WTC11 (cell line): ENCODE results near the gene PHRF1. TPM values are rescaled to one million over a fixed set of nuclear protein-coding genes. Genes with fewer than 3 reads are reported as not detected.

ENCODE experiments used
- AFF4 ChIP-seq: sonication (generic); formaldehyde crosslinking; IDR thresholded peaks from 2 replicates; pipeline ENCODE4 v1.8.1; 2023; ENCODE audit warnings: mild to moderate bottlenecking, missing genetic modification reagents, borderline replicate concordance
- CREB1 ChIP-seq: sonication (generic); formaldehyde crosslinking; IDR thresholded peaks from 2 replicates; pipeline ENCODE4 v1.8.0; 2023; ENCODE audit warnings: mild to moderate bottlenecking, missing genetic modification reagents
- E2F1 ChIP-seq: sonication (generic); formaldehyde crosslinking; IDR thresholded peaks from 2 replicates; pipeline ENCODE4 v1.8.0; 2022; ENCODE audit warnings: mild to moderate bottlenecking, missing genetic modification reagents
- E2F5 ChIP-seq: sonication (generic); formaldehyde crosslinking; IDR thresholded peaks from 2 replicates; pipeline ENCODE4 v1.8.1; 2022; ENCODE audit warnings: mild to moderate bottlenecking, moderate library complexity, missing genetic modification reagents
- ESRRA ChIP-seq: sonication (generic); formaldehyde crosslinking; IDR thresholded peaks from 2 replicates; pipeline ENCODE4 v1.8.1; 2022; ENCODE audit warnings: mild to moderate bottlenecking, missing genetic modification reagents, borderline replicate concordance
- FOXP4 ChIP-seq: sonication (generic); formaldehyde crosslinking; IDR thresholded peaks from 2 replicates; pipeline ENCODE4 v1.8.0; 2022; ENCODE audit warnings: mild to moderate bottlenecking, missing genetic modification reagents
- HMGA2 ChIP-seq: fragments of 250-450 bp; sonication (Bioruptor Pico); IDR thresholded peaks from 2 replicates; pipeline ENCODE4 v1.4.0; 2021; ENCODE audit warnings: mild to moderate bottlenecking, moderate library complexity
- IRF2 ChIP-seq: sonication (generic); formaldehyde crosslinking; IDR thresholded peaks from 2 replicates; pipeline ENCODE4 v1.8.0; 2022; ENCODE audit warnings: low read depth, missing genetic modification reagents, borderline replicate concordance
- JAZF1 ChIP-seq: fragments of 250-450 bp; sonication (Bioruptor Pico); IDR thresholded peaks from 2 replicates; pipeline ENCODE4 v1.9.0; 2021; ENCODE audit warnings: moderate library complexity, mild to moderate bottlenecking, inconsistent platforms
- JUN ChIP-seq: sonication (generic); formaldehyde crosslinking; IDR thresholded peaks from 2 replicates; pipeline ENCODE4 v1.8.0; 2023; ENCODE audit warnings: mild to moderate bottlenecking, missing genetic modification reagents
- KAT7 ChIP-seq: sonication (generic); formaldehyde crosslinking; IDR thresholded peaks from 2 replicates; pipeline ENCODE4 v1.8.1; 2023; ENCODE audit warnings: missing genetic modification reagents, mild to moderate bottlenecking, borderline replicate concordance
- NFATC4 ChIP-seq: fragments of 250-450 bp; sonication (Bioruptor Pico); IDR thresholded peaks from 2 replicates; pipeline ENCODE4 v1.9.0; 2021; ENCODE audit warnings: mild to moderate bottlenecking
- NFE2L1 ChIP-seq: sonication (generic); formaldehyde crosslinking; IDR thresholded peaks from 2 replicates; pipeline ENCODE4 v1.8.1; 2023; ENCODE audit warnings: missing genetic modification reagents
- NFYB ChIP-seq: sonication (generic); formaldehyde crosslinking; conservative IDR thresholded peaks from 2 replicates; pipeline ENCODE4 v1.8.0; 2022; ENCODE audit warnings: low read depth, missing genetic modification reagents
- NR1H2 ChIP-seq: sonication (generic); formaldehyde crosslinking; IDR thresholded peaks from 2 replicates; pipeline ENCODE4 v1.9.0; 2021; ENCODE audit warnings: mild to moderate bottlenecking, moderate library complexity, missing genetic modification reagents
- OVOL2 ChIP-seq: fragments of 250-450 bp; sonication (Bioruptor Pico); IDR thresholded peaks from 2 replicates; pipeline ENCODE4 v1.9.0; 2021; ENCODE audit warnings: mild to moderate bottlenecking, borderline replicate concordance
- SP1 ChIP-seq: sonication (generic); formaldehyde crosslinking; conservative IDR thresholded peaks from 2 replicates; pipeline ENCODE4 v1.8.1; 2022; ENCODE audit warnings: missing genetic modification reagents
- TEAD1 ChIP-seq: sonication (generic); formaldehyde crosslinking; IDR thresholded peaks from 2 replicates; pipeline ENCODE4 v1.8.0; 2022; ENCODE audit warnings: mild to moderate bottlenecking, missing genetic modification reagents
- TEAD4 ChIP-seq: sonication (generic); formaldehyde crosslinking; IDR thresholded peaks from 2 replicates; pipeline ENCODE4 v1.8.0; 2022; ENCODE audit warnings: mild to moderate bottlenecking, missing genetic modification reagents
- ZNF138 ChIP-seq: sonication (generic); formaldehyde crosslinking; conservative IDR thresholded peaks from 2 replicates; pipeline ENCODE4 v1.8.1; 2022; ENCODE audit warnings: mild to moderate bottlenecking, moderate library complexity, missing genetic modification reagents
- ZNF396 ChIP-seq: fragments of 250-450 bp; sonication (Bioruptor Pico); IDR thresholded peaks from 2 replicates; pipeline ENCODE4 v1.8.0; 2021; ENCODE audit warnings: mild to moderate bottlenecking, moderate library complexity, borderline replicate concordance
- ZNF416 ChIP-seq: fragments of 250-450 bp; sonication (Bioruptor Pico); IDR thresholded peaks from 2 replicates; pipeline ENCODE4 v1.9.0; 2021; ENCODE audit warnings: mild to moderate bottlenecking, inconsistent platforms
- ZNF423 ChIP-seq: fragments of 250-450 bp; sonication (Bioruptor Pico); IDR thresholded peaks from 2 replicates; pipeline ENCODE4 v2.1.2; 2022; ENCODE audit warnings: mild to moderate bottlenecking, moderate library complexity
- total RNA-seq: library from RNA; stranded (reverse); gene quantifications from 3 replicates; pipeline ENCODE4 v1.2.3, GENCODE V29; 2021
- TF ChIP-seq, protein P1 (sequence below): sonication (generic); formaldehyde crosslinking; conservative IDR thresholded peaks from 2 replicates; pipeline ENCODE4 v1.8.1; 2022; ENCODE audit warnings: mild to moderate bottlenecking, missing genetic modification reagents
- TF ChIP-seq, protein P2 (sequence below): sonication (generic); formaldehyde crosslinking; IDR thresholded peaks from 2 replicates; pipeline ENCODE4 v1.8.0; 2023; ENCODE audit warnings: missing genetic modification reagents
- TF ChIP-seq, protein P3 (sequence below): sonication (generic); formaldehyde crosslinking; IDR thresholded peaks from 2 replicates; pipeline ENCODE4 v1.8.0; 2022; ENCODE audit warnings: mild to moderate bottlenecking, missing genetic modification reagents
- TF ChIP-seq, protein P4 (sequence below): sonication (generic); formaldehyde crosslinking; IDR thresholded peaks from 2 replicates; pipeline ENCODE4 v1.8.1; 2023; ENCODE audit warnings: mild to moderate bottlenecking, missing genetic modification reagents, moderate library complexity

PHRF1 gene
- total RNA-seq, 1 experiment from 2014 or later: 46.9 TPM

DNA sequence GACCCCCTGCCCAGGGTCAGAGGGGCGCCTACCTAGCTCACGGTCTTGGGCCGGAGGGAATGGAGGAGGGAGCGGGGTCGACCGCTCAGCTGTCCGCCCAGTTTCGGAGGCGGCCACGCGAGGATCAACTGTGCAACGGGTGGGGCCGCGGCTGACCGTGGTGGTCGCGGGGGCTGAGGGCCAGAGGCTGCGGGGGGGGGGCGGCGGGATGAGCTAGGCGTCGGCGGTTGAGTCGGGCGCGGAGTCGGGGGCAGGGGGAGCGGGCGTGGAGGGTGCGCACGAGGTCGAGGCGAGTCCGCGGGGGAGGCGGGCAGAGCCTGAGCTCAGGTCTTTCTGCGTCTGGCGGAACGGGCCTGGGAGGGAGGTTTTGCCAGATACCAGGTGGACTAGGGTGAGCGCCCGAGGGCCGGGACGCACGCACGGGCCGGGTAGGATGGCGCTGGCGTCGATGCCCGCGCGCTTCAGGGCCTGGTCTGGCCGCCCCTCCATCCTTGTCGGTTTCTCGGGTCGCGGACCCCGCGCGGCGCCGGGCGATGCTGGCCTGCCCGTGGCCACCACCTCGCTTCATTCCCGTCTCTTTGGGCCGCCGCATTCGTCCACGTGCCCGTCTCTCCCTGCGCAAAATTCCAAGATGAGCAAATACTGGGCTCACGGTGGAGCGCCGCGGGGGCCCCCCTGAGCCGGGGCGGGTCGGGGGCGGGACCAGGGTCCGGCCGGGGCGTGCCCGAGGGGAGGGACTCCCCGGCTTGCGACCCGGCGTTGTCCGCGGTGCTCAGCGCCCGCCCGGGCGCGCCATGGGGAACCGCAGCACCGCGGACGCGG, 60.5 kb downstream of the PHRF1 start, which contains the start of gene DRD4 (continued):
- no peak for TF ChIP-seq AFF4
- TF ChIP-seq, protein P1, sequence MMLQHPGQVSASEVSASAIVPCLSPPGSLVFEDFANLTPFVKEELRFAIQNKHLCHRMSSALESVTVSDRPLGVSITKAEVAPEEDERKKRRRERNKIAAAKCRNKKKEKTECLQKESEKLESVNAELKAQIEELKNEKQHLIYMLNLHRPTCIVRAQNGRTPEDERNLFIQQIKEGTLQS (CRISPR knock-in tag): no peak
- TF ChIP-seq IRF2 (CRISPR knock-in tag): no peak
- no peak for TF ChIP-seq NR1H2 (CRISPR knock-in tag)
- TF ChIP-seq E2F5 (CRISPR knock-in tag): no peak
- TF ChIP-seq ZNF396 (CRISPR knock-in tag): no peak
- TF ChIP-seq E2F1 (CRISPR knock-in tag): no peak
- TF ChIP-seq, protein P2, sequence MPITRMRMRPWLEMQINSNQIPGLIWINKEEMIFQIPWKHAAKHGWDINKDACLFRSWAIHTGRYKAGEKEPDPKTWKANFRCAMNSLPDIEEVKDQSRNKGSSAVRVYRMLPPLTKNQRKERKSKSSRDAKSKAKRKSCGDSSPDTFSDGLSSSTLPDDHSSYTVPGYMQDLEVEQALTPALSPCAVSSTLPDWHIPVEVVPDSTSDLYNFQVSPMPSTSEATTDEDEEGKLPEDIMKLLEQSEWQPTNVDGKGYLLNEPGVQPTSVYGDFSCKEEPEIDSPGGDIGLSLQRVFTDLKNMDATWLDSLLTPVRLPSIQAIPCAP (CRISPR knock-in tag): no peak
- no peak for TF ChIP-seq ZNF416 (CRISPR knock-in tag)
- TF ChIP-seq CREB1 (CRISPR knock-in tag): no peak
- TF ChIP-seq TEAD1: no peak
- TF ChIP-seq SP1 (CRISPR knock-in tag): peak; percentile 29; the same call in 1 of the 2 replicates
- no peak for TF ChIP-seq NFE2L1 (CRISPR knock-in tag)
- TF ChIP-seq, protein P3, sequence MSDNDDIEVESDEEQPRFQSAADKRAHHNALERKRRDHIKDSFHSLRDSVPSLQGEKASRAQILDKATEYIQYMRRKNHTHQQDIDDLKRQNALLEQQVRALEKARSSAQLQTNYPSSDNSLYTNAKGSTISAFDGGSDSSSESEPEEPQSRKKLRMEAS (CRISPR knock-in tag): peak; percentile 34; the same call in 1 of the 2 replicates
- no peak for TF ChIP-seq ZNF138 (CRISPR knock-in tag)
- TF ChIP-seq TEAD4 (CRISPR knock-in tag): no peak
- TF ChIP-seq, protein P4, sequence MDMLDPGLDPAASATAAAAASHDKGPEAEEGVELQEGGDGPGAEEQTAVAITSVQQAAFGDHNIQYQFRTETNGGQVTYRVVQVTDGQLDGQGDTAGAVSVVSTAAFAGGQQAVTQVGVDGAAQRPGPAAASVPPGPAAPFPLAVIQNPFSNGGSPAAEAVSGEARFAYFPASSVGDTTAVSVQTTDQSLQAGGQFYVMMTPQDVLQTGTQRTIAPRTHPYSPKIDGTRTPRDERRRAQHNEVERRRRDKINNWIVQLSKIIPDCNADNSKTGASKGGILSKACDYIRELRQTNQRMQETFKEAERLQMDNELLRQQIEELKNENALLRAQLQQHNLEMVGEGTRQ (CRISPR knock-in tag): no peak
- no peak for TF ChIP-seq JAZF1 (CRISPR knock-in tag)
- no peak for TF ChIP-seq ESRRA (CRISPR knock-in tag)
- no peak for TF ChIP-seq NFATC4 (CRISPR knock-in tag)
- peak; percentile 36; the same call in 1 of the 2 replicates for TF ChIP-seq FOXP4 (CRISPR knock-in tag)
- no peak for TF ChIP-seq HMGA2 (CRISPR knock-in tag)
- no peak for TF ChIP-seq ZNF423 (CRISPR knock-in tag)
- TF ChIP-seq JUN (CRISPR knock-in tag): no peak
- no peak for TF ChIP-seq KAT7 (CRISPR knock-in tag)
- TF ChIP-seq NFYB: peak; percentile 17; the same call in 1 of the 2 replicates
- no peak for TF ChIP-seq OVOL2 (CRISPR knock-in tag)
